K562 (cell line): ENCODE data around the gene CISD3. TPM values are rescaled to one million over a fixed set of nuclear protein-coding genes. Genes with fewer than 3 reads are reported as not detected.

Experiments used
- ARID4B ChIP-seq: sonication (generic); formaldehyde crosslinking; IDR thresholded peaks from 2 replicates; pipeline ENCODE4 v1.8.0; 2022; ENCODE audit warnings: mild to moderate bottlenecking, missing genetic modification reagents
- E2F3 ChIP-seq: fragments of 250-450 bp; sonication (Bioruptor Pico); IDR thresholded peaks from 2 replicates; pipeline ENCODE4 v1.4.0; 2020; ENCODE audit warnings: mild to moderate bottlenecking
- NONO ChIP-seq, 2 experiments: fragments of 200-400 bp in 1 of 2; fragments of 450-650 bp in 1 of 2; formaldehyde crosslinking in 1 of 2; IDR thresholded peaks; 2 replicates each; pipeline ENCODE4 v1.6.1; 2017; ENCODE audit warnings: low read depth in 2 of 2, mild to moderate bottlenecking in 2 of 2, moderate library complexity in 2 of 2, low read length in 1 of 2
- POLR3A ChIP-seq: IDR thresholded peaks from 2 replicates; pipeline ENCODE4 v1.6.1; 2011; ENCODE audit warnings: borderline replicate concordance, mild to moderate bottlenecking, moderate library complexity; ENCODE audit not compliant: insufficient read length, insufficient read depth; ENCODE audit errors: extremely low read depth
- RFX5 ChIP-seq: IDR thresholded peaks from 2 replicates; pipeline ENCODE4 v1.6.1; 2011; ENCODE audit warnings: low read depth, mild to moderate bottlenecking, improper control_type of control experiment, low read length
- ZBTB7A ChIP-seq: IDR thresholded peaks from 2 replicates; pipeline ENCODE4 v1.6.1; 2011; ENCODE audit warnings: low read depth, mild to moderate bottlenecking, low read length, moderate library complexity, borderline replicate concordance; ENCODE audit not compliant: control insufficient read depth
- ZNF174 ChIP-seq: fragments of 250-450 bp; sonication (Bioruptor Pico); IDR thresholded peaks from 2 replicates; pipeline ENCODE4 v1.4.0; 2020; ENCODE audit warnings: mild to moderate bottlenecking
- ZNF589 ChIP-seq: fragments of 200-800 bp; sonication (Bioruptor generic); IDR thresholded peaks from 2 replicates; pipeline ENCODE4 v1.6.1; 2016; ENCODE audit warnings: low read depth, missing genetic modification characterization, missing compliant biosample characterization
- polyA plus RNA-seq, 8 experiments: library from polyadenylated mRNA; depleted of rRNA in 4 of 8; stranded (reverse) in 5 of 8; unstranded in 3 of 8; fragments of >200 nt; fragmentation: Nextera tagmentation in 2 of 8; fragmentation: Illumina TruSeq in 1 of 8; extraction: Ambion mirVana in 2 of 8; extraction: Trizol in 1 of 8; gene quantifications; 2 replicates each; pipeline versions ENCODE4 v1.2.1 to v1.2.3, GENCODE V29; 2011 to 2014; ENCODE audit warnings: inconsistent platforms in 1 of 8, missing spikeins in 1 of 8
- total RNA-seq, 7 experiments: library from RNA; depleted of rRNA in 6 of 7; stranded (reverse); fragments of >200 nt in 6 of 7; fragmentation: Illumina TruSeq in 2 of 7; extraction: Trizol in 2 of 7; gene quantifications; 2 replicates each; pipeline versions ENCODE4 v1.2.1 to v1.2.3, GENCODE V29; 2011 to 2021; ENCODE audit warnings: low replicate concordance in 1 of 7
- TF ChIP-seq, protein P1 (sequence below): sonication (generic); formaldehyde crosslinking; IDR thresholded peaks from 2 replicates; pipeline ENCODE4 v1.8.1; 2023; ENCODE audit warnings: mild to moderate bottlenecking, missing genetic modification reagents
- TF ChIP-seq, protein P2 (sequence below): IDR thresholded peaks from 3 replicates; pipeline ENCODE4 v1.6.1; 2011; ENCODE audit warnings: borderline replicate concordance, mild to moderate bottlenecking; ENCODE audit not compliant: insufficient read length, insufficient read depth
- TF ChIP-seq, protein P3 (sequence below): fragments of 200-800 bp; sonication (Bioruptor generic); IDR thresholded peaks from 2 replicates; pipeline ENCODE4 v1.6.1; 2017; ENCODE audit warnings: missing genetic modification characterization, missing compliant biosample characterization
- TF ChIP-seq, protein P4 (sequence below): fragments of 250-450 bp; sonication (Bioruptor Pico); IDR thresholded peaks from 2 replicates; pipeline ENCODE4 v1.4.0; 2020

CISD3 gene
- total and polyA plus RNA-seq, 9 of the 15 experiments (the other 6 are each of a cell fraction or from before 2014, with no cell fraction given) = 5.0 to 60.7 (median 15.7) TPM

GRCh38 chr17:38751808-38752307, 21.7 kb downstream of the CISD3 start (continued):
- TF ChIP-seq POLR3A (peak; percentile 91), ARID4B (0 out of 2 replicates have a peak, but pooled peaks have one; percentile 14), NONO (IDR thresholded peaks at IDR 0.05; ENCODE audit: low read depth in 2 of 2, low read length in 1 of 2) (no peak), ZNF174 (CRISPR knock-in tag) (no peak), ZNF589 (CRISPR knock-in tag) (no peak), ZBTB7A (peak; percentile 55; the same call in 1 of the 2 replicates), E2F3 (peak; percentile 32; the same call in 1 of the 2 replicates), RFX5 (no peak; the same call in 1 of the 2 replicates)
- TF ChIP-seq, protein P1, sequence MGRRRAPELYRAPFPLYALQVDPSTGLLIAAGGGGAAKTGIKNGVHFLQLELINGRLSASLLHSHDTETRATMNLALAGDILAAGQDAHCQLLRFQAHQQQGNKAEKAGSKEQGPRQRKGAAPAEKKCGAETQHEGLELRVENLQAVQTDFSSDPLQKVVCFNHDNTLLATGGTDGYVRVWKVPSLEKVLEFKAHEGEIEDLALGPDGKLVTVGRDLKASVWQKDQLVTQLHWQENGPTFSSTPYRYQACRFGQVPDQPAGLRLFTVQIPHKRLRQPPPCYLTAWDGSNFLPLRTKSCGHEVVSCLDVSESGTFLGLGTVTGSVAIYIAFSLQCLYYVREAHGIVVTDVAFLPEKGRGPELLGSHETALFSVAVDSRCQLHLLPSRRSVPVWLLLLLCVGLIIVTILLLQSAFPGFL (CRISPR knock-in tag) = 0 out of 2 replicates have a peak, but pooled peaks have one; percentile 71
- TF ChIP-seq, protein P2, sequence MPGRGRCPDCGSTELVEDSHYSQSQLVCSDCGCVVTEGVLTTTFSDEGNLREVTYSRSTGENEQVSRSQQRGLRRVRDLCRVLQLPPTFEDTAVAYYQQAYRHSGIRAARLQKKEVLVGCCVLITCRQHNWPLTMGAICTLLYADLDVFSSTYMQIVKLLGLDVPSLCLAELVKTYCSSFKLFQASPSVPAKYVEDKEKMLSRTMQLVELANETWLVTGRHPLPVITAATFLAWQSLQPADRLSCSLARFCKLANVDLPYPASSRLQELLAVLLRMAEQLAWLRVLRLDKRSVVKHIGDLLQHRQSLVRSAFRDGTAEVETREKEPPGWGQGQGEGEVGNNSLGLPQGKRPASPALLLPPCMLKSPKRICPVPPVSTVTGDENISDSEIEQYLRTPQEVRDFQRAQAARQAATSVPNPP = no peak
- TF ChIP-seq, protein P3, sequence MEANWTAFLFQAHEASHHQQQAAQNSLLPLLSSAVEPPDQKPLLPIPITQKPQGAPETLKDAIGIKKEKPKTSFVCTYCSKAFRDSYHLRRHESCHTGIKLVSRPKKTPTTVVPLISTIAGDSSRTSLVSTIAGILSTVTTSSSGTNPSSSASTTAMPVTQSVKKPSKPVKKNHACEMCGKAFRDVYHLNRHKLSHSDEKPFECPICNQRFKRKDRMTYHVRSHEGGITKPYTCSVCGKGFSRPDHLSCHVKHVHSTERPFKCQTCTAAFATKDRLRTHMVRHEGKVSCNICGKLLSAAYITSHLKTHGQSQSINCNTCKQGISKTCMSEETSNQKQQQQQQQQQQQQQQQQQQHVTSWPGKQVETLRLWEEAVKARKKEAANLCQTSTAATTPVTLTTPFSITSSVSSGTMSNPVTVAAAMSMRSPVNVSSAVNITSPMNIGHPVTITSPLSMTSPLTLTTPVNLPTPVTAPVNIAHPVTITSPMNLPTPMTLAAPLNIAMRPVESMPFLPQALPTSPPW (CRISPR knock-in tag) = peak; percentile 69; the same call in 1 of the 2 replicates
- TF ChIP-seq, protein P4, sequence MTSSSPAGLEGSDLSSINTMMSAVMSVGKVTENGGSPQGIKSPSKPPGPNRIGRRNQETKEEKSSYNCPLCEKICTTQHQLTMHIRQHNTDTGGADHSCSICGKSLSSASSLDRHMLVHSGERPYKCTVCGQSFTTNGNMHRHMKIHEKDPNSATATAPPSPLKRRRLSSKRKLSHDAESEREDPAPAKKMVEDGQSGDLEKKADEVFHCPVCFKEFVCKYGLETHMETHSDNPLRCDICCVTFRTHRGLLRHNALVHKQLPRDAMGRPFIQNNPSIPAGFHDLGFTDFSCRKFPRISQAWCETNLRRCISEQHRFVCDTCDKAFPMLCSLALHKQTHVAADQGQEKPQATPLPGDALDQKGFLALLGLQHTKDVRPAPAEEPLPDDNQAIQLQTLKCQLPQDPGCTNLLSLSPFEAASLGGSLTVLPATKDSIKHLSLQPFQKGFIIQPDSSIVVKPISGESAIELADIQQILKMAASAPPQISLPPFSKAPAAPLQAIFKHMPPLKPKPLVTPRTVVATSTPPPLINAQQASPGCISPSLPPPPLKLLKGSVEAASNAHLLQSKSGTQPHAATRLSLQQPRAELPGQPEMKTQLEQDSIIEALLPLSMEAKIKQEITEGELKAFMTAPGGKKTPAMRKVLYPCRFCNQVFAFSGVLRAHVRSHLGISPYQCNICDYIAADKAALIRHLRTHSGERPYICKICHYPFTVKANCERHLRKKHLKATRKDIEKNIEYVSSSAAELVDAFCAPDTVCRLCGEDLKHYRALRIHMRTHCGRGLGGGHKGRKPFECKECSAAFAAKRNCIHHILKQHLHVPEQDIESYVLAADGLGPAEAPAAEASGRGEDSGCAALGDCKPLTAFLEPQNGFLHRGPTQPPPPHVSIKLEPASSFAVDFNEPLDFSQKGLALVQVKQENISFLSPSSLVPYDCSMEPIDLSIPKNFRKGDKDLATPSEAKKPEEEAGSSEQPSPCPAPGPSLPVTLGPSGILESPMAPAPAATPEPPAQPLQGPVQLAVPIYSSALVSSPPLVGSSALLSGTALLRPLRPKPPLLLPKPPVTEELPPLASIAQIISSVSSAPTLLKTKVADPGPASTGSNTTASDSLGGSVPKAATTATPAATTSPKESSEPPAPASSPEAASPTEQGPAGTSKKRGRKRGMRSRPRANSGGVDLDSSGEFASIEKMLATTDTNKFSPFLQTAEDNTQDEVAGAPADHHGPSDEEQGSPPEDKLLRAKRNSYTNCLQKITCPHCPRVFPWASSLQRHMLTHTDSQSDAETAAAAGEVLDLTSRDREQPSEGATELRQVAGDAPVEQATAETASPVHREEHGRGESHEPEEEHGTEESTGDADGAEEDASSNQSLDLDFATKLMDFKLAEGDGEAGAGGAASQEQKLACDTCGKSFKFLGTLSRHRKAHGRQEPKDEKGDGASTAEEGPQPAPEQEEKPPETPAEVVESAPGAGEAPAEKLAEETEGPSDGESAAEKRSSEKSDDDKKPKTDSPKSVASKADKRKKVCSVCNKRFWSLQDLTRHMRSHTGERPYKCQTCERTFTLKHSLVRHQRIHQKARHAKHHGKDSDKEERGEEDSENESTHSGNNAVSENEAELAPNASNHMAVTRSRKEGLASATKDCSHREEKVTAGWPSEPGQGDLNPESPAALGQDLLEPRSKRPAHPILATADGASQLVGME (CRISPR knock-in tag) = no peak
